SK-N-SH (cell line): ENCODE measurements around the gene FKBP11. TPM values are rescaled to one million over a fixed set of nuclear protein-coding genes. Genes with fewer than 3 reads are reported as not detected.

Experiments
- CTCF ChIA-PET: fragments of 300-600, 350-600 bp; formaldehyde crosslinking; extraction: SDS; loops from one replicate; lab custom pipeline; 2021; lab: Yijun Ruan, JAX
- POLR2A ChIA-PET: fragments of 350-600 bp; sonication (Branson Sonifier 250); formaldehyde crosslinking; extraction: SDS; loops from one replicate; lab custom pipeline; 2020; ENCODE audit warnings: antibody characterized with exemption, inconsistent platforms; lab: Yijun Ruan, JAX
- DNase-seq: peaks from one replicate; pipeline ENCODE4 v3.0.0; 2012
- H2AFZ ChIP-seq: fragments of 200-600 bp; sonication (generic); 2 replicates; pipeline ENCODE4 v1.8.1; 2016; ENCODE audit warnings: antibody characterized with exemption, mild to moderate bottlenecking, low read depth
- H3F3A ChIP-seq: fragments of 200-600 bp; sonication (generic); replicated peaks from 2 replicates; pipeline ENCODE3; 2016; ENCODE audit warnings: antibody characterized with exemption, mild to moderate bottlenecking; ENCODE audit not compliant: insufficient read depth
- H3K27ac ChIP-seq, 2 experiments: fragments of 200-500 bp in 1 of 2; fragments of 200-600 bp in 1 of 2; sonication (Bioruptor generic) in 1 of 2; sonication (generic), shearing (Covaris generic) in 1 of 2; 2 replicates each; pipeline versions ENCODE4 v1.5.1 to v1.6.1; 2014 to 2016; ENCODE audit warnings: low read depth in 2 of 2, inconsistent platforms in 1 of 2, low read length in 1 of 2, mild to moderate bottlenecking in 1 of 2, mixed read lengths in 1 of 2
- H3K27me3 ChIP-seq: fragments of 200-600 bp; sonication (generic), shearing (Covaris generic); 2 replicates; pipeline ENCODE4 v1.6.1; 2016; ENCODE audit warnings: mixed run types; ENCODE audit not compliant: insufficient read depth
- H3K36me3 ChIP-seq, 2 experiments: fragments of 200-500 bp in 1 of 2; fragments of 200-600 bp in 1 of 2; sonication (Bioruptor generic) in 1 of 2; sonication (generic) in 1 of 2; replicated peaks in 1 of 2; 2 replicates each; pipeline versions ENCODE3 to v1.5.1; 2014 to 2016; ENCODE audit warnings: low read length in 1 of 2, mild to moderate bottlenecking in 1 of 2; ENCODE audit not compliant: insufficient read depth in 2 of 2, control insufficient read depth in 1 of 2
- H3K4me1 ChIP-seq, 2 experiments: fragments of 200-500 bp in 1 of 2; fragments of 200-600 bp in 1 of 2; sonication (Bioruptor generic) in 1 of 2; sonication (generic), shearing (Covaris generic) in 1 of 2; 2 replicates each; pipeline versions ENCODE4 v1.5.1 to v1.6.1; 2014 to 2016; ENCODE audit warnings: low read depth in 1 of 2, low read length in 1 of 2, mixed run types in 1 of 2; ENCODE audit not compliant: insufficient read depth in 2 of 2, control insufficient read depth in 1 of 2
- H3K4me2 ChIP-seq: fragments of 200-600 bp; sonication (generic), shearing (Covaris generic); 2 replicates; pipeline ENCODE4 v1.6.1; 2017; ENCODE audit warnings: mixed run types
- H3K4me3 ChIP-seq, 2 experiments: fragments of 200-500 bp in 1 of 2; fragments of 200-600 bp in 1 of 2; sonication (Bioruptor generic) in 1 of 2; sonication (generic), shearing (Covaris generic) in 1 of 2; 2 replicates each; pipeline versions ENCODE4 v1.5.1 to v1.8.1; 2014 to 2016; ENCODE audit warnings: low read depth in 2 of 2, inconsistent platforms in 1 of 2, low read length in 1 of 2, mild to moderate bottlenecking in 1 of 2, mixed read lengths in 1 of 2, moderate library complexity in 1 of 2
- H3K79me2 ChIP-seq: fragments of 200-600 bp; sonication (generic); 2 replicates; pipeline ENCODE4 v1.8.1; 2017; ENCODE audit warnings: mild to moderate bottlenecking; ENCODE audit not compliant: insufficient read depth
- H3K9ac ChIP-seq: fragments of 200-600 bp; sonication (generic); 2 replicates; pipeline ENCODE4 v1.6.1; 2017; ENCODE audit warnings: mixed run types
- H3K9me2 ChIP-seq: fragments of 200-600 bp; sonication (generic); 2 replicates; pipeline ENCODE4 v1.6.1; 2017; ENCODE audit warnings: mixed run types
- H3K9me3 ChIP-seq: fragments of 200-600 bp; sonication (generic); 2 replicates; pipeline ENCODE4 v1.6.1; 2017; ENCODE audit warnings: mixed run types, mild to moderate bottlenecking, moderate library complexity
- H4K20me1 ChIP-seq: fragments of 200-600 bp; sonication (generic); 2 replicates; pipeline ENCODE4 v1.6.1; 2017; ENCODE audit warnings: mild to moderate bottlenecking, mixed run types; ENCODE audit not compliant: insufficient read depth
- CTCF ChIP-seq: fragments of 200-600 bp; sonication (generic); IDR thresholded peaks from 2 replicates; pipeline ENCODE4 v1.6.1; 2017; ENCODE audit warnings: antibody characterized with exemption, mild to moderate bottlenecking, moderate library complexity
- EZH2phosphoT487 ChIP-seq: fragments of 200-600 bp; sonication (generic); IDR thresholded peaks from 2 replicates; pipeline ENCODE4 v1.6.1; 2017; ENCODE audit warnings: low read depth, mixed run types, mild to moderate bottlenecking, antibody characterized with exemption, moderate library complexity, borderline replicate concordance
- FOXJ3 ChIP-seq: sonication (generic); formaldehyde crosslinking; IDR thresholded peaks from 2 replicates; pipeline ENCODE4 v1.5.1; 2020; ENCODE audit warnings: mild to moderate bottlenecking, missing genetic modification reagents
- MAX ChIP-seq: IDR thresholded peaks from 2 replicates; pipeline ENCODE4 v1.4.0; 2012; ENCODE audit warnings: low read depth
- NFIC ChIP-seq: IDR thresholded peaks from 2 replicates; pipeline ENCODE4 v1.4.0; 2012; ENCODE audit warnings: borderline replicate concordance
- RAD21 ChIP-seq: IDR thresholded peaks from 2 replicates; pipeline ENCODE4 v1.6.1; 2012; ENCODE audit warnings: mild to moderate bottlenecking, low read length
- REST ChIP-seq: IDR thresholded peaks from 2 replicates; pipeline ENCODE4 v1.6.1; 2012; ENCODE audit warnings: mild to moderate bottlenecking, low read depth, low read length, moderate library complexity
- RFX5 ChIP-seq: IDR thresholded peaks from 2 replicates; pipeline ENCODE4 v1.6.1; 2012; ENCODE audit warnings: mild to moderate bottlenecking, improper control_type of control experiment, low read length
- SMC3 ChIP-seq: IDR thresholded peaks from 2 replicates; pipeline ENCODE4 v1.6.1; 2012; ENCODE audit warnings: low read depth, low read length, improper control_type of control experiment
- TEAD4 ChIP-seq: IDR thresholded peaks from 2 replicates; pipeline ENCODE4 v1.4.0; 2012; ENCODE audit warnings: mild to moderate bottlenecking, borderline replicate concordance; ENCODE audit not compliant: insufficient read depth
- YY1 ChIP-seq: IDR thresholded peaks from 2 replicates; pipeline ENCODE4 v1.4.0; 2012; ENCODE audit warnings: low read depth, mild to moderate bottlenecking
- ZBTB33 ChIP-seq: IDR thresholded peaks from 2 replicates; pipeline ENCODE4 v1.4.0; 2012; ENCODE audit warnings: low read depth, borderline replicate concordance
- WGBS: methylation state at CpG from one replicate; pipeline ENCODE4 v1.1.6; 2017; ENCODE audit warnings: low lambda C conversion rate; 5-methylcytosine and 5-hydroxymethylcytosine counted together
- polyA plus RNA-seq, 3 experiments: library from polyadenylated mRNA; depleted of rRNA; stranded (reverse); fragments of >200 nt; gene quantifications; 2 replicates each; pipeline ENCODE4 v1.2.3, GENCODE V29; 2012

FKBP11 gene
- polyA plus RNA-seq, 1 of the 3 experiments (the other 2 are of a cell fraction) = 28.5 TPM

- no peaks in the 10 kb centered on the region for H3K36me3 ChIP-seq
- H4K20me1 ChIP-seq = no peaks in the 10 kb centered on the region
- 0 out of 2 replicates have a peak overlapping the region, but pooled peaks have one; percentile 4 for H3K9ac ChIP-seq
- POLR2A ChIA-PET = interaction anchor here (1.1 to 2.7 kb wide), 4 partner anchors 13 to 66 kb away, joined by 3 to 31 read pairs (median 12); partner anchors contain the start of genes ARF3, DDX23 and RND1
- H3K27me3 ChIP-seq = no peaks in the 10 kb centered on the region; the same call in 1 of the 2 replicates
- CTCF ChIA-PET = interaction anchor here (0.6 to 15.3 kb wide), 58 partner anchors 12 to 419 kb away, joined by 3 to 667 read pairs (median 4); partner anchors contain the start of genes DDN, DDX23, FKBP11 and RND1
- H3K4me2 ChIP-seq = peak overlapping the region; percentile 95
- no peaks in the 10 kb centered on the region for H3F3A ChIP-seq
- no peaks in the 10 kb centered on the region for H3K9me2 ChIP-seq
- TF ChIP-seq SMC3 (peak; percentile 94), RFX5 (no peak), CTCF (peak; percentile 92), TEAD4 (no peak), RAD21 (peak; percentile 84), ZBTB33 (no peak), REST (no peak), EZH2phosphoT487 (no peak), YY1 (no peak), MAX (peak; percentile 48; the same call in 1 of the 2 replicates), FOXJ3 (CRISPR knock-in tag) (0 out of 2 replicates have a peak, but pooled peaks have one; percentile 16), NFIC (no peak)
- peak overlapping the region; percentile 39 to 63 for H3K4me3 ChIP-seq
- peak overlapping the region; percentile 93 for H2AFZ ChIP-seq
- 11% methylated on average over 28 of the region's 37 CpGs for WGBS
- H3K4me1 ChIP-seq = peaks cover 0 to 2% of the 10 kb centered on the region in 2 experiments; a peak in 1 of 4 replicates
- DNase-seq = peak; percentile 86
- no peaks in the 10 kb centered on the region for H3K79me2 ChIP-seq
- H3K9me3 ChIP-seq = no peaks in the 10 kb centered on the region
- no peak overlapping the region for H3K27ac ChIP-seq
Observed at GRCh38 chr12:48890657-48891418, 34.5 kb downstream of the FKBP11 start.
